Progenitor cell of endocrine pancreas (in vitro differentiated cells): ENCODE measurements around the gene ADA. TPM values are rescaled to one million over a fixed set of nuclear protein-coding genes. Genes with fewer than 3 reads are reported as not detected.

Experiments used
- DNase-seq: peaks from one replicate; pipeline ENCODE4 v3.0.0; 2021; ENCODE audit warnings: low spot score; ENCODE audit not compliant: unreplicated experiment
- H3K27ac Mint-ChIP-seq: 2 replicates; pipeline ENCODE4 v1.8.0; 2021; ENCODE audit warnings: mild to moderate bottlenecking, moderate library complexity, mixed read lengths
- H3K27me3 Mint-ChIP-seq: 2 replicates; pipeline ENCODE4 v1.8.0; 2021; ENCODE audit warnings: mixed read lengths
- H3K36me3 Mint-ChIP-seq: 2 replicates; pipeline ENCODE4 v1.8.0; 2022; ENCODE audit warnings: mixed read lengths; ENCODE audit not compliant: insufficient read depth
- H3K4me1 Mint-ChIP-seq: 2 replicates; pipeline ENCODE4 v1.8.0; 2021; ENCODE audit warnings: low read depth, mixed read lengths
- H3K4me3 Mint-ChIP-seq: 2 replicates; pipeline ENCODE4 v1.8.0; 2021; ENCODE audit warnings: low read depth, mild to moderate bottlenecking, moderate library complexity, mixed read lengths
- H3K9me3 Mint-ChIP-seq: 2 replicates; pipeline ENCODE4 v1.8.0; 2021; ENCODE audit warnings: low read depth, mixed read lengths
- total RNA-seq: library from RNA; stranded (reverse); gene quantifications from 2 replicates; pipeline ENCODE4 v1.2.1, GENCODE V29; 2021
- TF ChIP-seq, protein P1 (sequence below): fragments of 200-600 bp; sonication (generic); IDR thresholded peaks from one replicate; pipeline ENCODE4 v1.5.0; 2021; ENCODE audit warnings: antibody characterized with exemption, mild to moderate bottlenecking; ENCODE audit not compliant: unreplicated experiment

Gene ADA
- total RNA-seq, 1 donor from 2014 or later = 11.4 TPM

DNA sequence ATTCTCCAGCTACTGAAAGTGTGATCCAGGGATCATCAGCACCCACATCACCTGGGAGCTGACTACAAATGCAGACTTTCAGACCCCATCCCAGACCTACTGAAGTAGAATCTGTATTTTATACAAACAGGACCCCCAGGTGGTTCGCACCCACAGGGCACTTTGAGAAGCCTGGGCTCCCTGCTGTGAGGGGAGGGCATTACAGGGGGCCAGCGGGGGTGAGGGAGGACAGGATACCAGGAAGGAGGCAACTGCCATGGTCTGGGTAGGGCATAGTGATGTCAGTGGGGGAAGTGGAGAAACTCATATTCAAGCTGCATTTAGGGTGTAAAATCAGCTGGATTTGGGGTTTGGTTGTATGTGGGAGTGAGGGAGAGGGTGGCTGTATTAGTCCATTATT lies 2.0 kb upstream of the ADA start:
- peaks cover 4% of the 10 kb centered on the region for H3K4me1 Mint-ChIP-seq
- peak overlapping the region; percentile 32 for H3K4me3 Mint-ChIP-seq
- no peak overlapping the region for H3K27ac Mint-ChIP-seq
- TF ChIP-seq, protein P1, sequence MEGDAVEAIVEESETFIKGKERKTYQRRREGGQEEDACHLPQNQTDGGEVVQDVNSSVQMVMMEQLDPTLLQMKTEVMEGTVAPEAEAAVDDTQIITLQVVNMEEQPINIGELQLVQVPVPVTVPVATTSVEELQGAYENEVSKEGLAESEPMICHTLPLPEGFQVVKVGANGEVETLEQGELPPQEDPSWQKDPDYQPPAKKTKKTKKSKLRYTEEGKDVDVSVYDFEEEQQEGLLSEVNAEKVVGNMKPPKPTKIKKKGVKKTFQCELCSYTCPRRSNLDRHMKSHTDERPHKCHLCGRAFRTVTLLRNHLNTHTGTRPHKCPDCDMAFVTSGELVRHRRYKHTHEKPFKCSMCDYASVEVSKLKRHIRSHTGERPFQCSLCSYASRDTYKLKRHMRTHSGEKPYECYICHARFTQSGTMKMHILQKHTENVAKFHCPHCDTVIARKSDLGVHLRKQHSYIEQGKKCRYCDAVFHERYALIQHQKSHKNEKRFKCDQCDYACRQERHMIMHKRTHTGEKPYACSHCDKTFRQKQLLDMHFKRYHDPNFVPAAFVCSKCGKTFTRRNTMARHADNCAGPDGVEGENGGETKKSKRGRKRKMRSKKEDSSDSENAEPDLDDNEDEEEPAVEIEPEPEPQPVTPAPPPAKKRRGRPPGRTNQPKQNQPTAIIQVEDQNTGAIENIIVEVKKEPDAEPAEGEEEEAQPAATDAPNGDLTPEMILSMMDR = no peak
- H3K36me3 Mint-ChIP-seq = no peaks in the 10 kb centered on the region
- no peak for DNase-seq
- H3K9me3 Mint-ChIP-seq = no peaks in the 10 kb centered on the region
- H3K27me3 Mint-ChIP-seq = peaks cover 35% of the 10 kb centered on the region

DNA sequence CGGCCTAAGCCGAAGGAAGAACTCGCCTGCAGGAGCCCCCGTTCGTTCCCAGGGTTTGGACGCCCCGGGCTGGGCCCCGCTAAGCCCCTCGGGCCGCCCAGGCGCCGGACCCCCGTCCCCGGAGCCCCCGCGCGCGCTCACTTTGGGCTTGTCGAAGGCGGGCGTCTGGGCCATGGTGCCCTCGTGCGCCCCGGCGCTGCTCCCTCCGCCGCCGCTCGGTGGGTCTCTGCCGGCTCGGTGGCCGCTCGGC lies 140 bp downstream of the ADA start:
- Mint-ChIP-seq H3K27me3 (peaks cover 32% of the 10 kb centered on the region), H3K4me3 (peak overlapping the region; percentile 81), H3K36me3 (no peaks in the 10 kb centered on the region), H3K4me1 (peaks cover 4% of the 10 kb centered on the region), H3K9me3 (no peaks in the 10 kb centered on the region), H3K27ac (no peak overlapping the region)
- DNase-seq = no peak
- TF ChIP-seq, protein P1 = no peak

DNA sequence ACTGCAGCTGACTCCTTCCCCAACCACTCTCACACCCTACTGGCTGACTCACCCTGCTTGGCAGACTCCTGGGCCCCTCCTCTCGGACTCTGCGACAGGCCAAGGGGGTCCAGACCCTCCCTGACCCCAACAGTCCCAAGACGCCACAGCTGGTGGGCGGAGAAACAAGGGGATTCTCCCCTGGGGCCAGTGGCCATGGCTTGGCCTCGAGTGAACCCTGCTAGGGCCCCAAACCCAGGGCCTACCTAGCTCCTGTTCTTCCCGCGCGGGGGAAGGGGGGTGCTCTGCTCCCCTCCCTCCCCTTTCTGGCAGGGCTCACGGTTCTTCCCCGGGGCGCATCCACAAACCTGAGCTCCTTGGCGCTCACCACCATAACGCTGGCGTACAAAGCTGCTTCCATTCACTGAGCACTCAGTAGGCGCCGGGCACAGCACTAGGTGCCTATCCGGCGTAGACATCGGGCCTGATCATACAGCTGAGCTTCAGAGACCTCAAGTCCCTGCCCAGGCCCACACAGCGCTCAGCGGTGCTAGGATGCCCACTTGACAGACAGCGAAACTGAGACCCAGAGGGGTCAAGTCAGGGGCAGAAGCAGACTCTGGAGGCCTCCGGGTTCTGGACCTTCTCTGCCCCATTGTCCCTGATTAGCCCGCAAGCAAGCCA lies 597 bp downstream of the ADA start:
- H3K27ac Mint-ChIP-seq = no peak overlapping the region
- H3K9me3 Mint-ChIP-seq = no peaks in the 10 kb centered on the region
- peaks cover 7% of the 10 kb centered on the region for H3K4me1 Mint-ChIP-seq
- H3K27me3 Mint-ChIP-seq = peaks cover 34% of the 10 kb centered on the region
- TF ChIP-seq, protein P1 = no peak
- DNase-seq = no peak
- no peaks in the 10 kb centered on the region for H3K36me3 Mint-ChIP-seq
- peak overlapping the region; percentile 51 for H3K4me3 Mint-ChIP-seq

DNA sequence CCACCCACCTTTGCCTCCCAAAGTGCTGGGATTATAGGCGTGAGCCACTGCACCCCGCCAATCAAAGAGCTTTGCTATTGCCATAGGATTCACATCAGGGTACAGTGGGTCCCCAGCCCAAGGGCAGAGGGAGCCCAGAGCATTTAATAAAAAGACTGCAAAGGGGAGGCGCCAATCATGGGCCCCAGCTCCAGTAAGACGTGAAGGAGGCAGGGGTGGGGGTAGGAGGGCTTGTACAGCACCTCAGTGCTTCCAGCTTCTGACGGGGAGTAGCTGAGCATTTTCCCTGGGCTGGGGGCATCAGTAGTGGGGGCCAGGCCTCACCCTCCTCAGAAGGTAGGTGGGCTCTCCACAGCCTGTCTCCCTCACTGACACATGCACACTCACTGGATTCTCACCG lies 1.5 kb downstream of the ADA start:
- Mint-ChIP-seq H3K4me1 (peaks cover 7% of the 10 kb centered on the region), H3K9me3 (no peaks in the 10 kb centered on the region), H3K27me3 (peaks cover 27% of the 10 kb centered on the region), H3K36me3 (no peaks in the 10 kb centered on the region), H3K4me3 (peak overlapping the region; percentile 51), H3K27ac (peak overlapping the region; percentile 69)
- no peak for DNase-seq
- TF ChIP-seq, protein P1 = no peak

DNA sequence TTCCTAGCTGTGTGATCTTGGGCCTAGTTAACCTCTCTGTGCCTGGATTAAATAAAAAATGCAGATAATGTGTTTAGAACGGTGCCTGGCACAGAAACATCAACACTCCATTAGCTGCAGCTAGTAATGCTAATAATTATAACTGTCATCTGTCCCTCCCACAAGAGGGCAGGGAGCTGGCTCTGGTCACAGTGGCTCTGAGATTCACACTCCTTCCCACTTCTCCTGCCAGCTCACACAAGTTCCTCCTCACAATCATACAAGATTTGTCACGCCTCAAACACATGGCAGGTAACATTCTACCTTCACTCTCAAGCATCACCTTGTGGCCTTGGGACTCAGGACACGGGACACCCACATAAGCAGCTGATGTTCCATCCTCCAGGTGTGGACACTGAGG lies 2.4 kb downstream of the ADA start:
- Mint-ChIP-seq H3K27me3 (peaks cover 18% of the 10 kb centered on the region), H3K36me3 (no peaks in the 10 kb centered on the region), H3K27ac (no peak overlapping the region), H3K4me3 (no peak overlapping the region), H3K4me1 (peaks cover 7% of the 10 kb centered on the region), H3K9me3 (no peaks in the 10 kb centered on the region)
- TF ChIP-seq, protein P1 = no peak
- no peak for DNase-seq
